Measurements from ENCODE around the gene CHST11.

CHST11 gene

GRCh38 chr12:104602406-104602805 is 145.7 kb downstream of the CHST11 start:
- no peaks in the 10 kb centered on the region; the same call in 1 of the 2 replicates for H3K4me1 ChIP-seq (ENCODE audit: insufficient read depth, low read length)
- no peaks in the 10 kb centered on the region for H3K27me3 ChIP-seq (ENCODE audit: insufficient read depth, low read length, poor library complexity)
- H3K9ac ChIP-seq (ENCODE audit: low read depth, low read length): no peak overlapping the region
- no peaks in the 10 kb centered on the region for H3K9me3 ChIP-seq (ENCODE audit: insufficient read depth, low read length, severe bottlenecking)
- H3K4me3 ChIP-seq (ENCODE audit: low read depth in 1 of 2, low read length in 2 of 2): no peak overlapping the region
- no peak overlapping the region for H3K4me2 ChIP-seq (ENCODE audit: insufficient read depth, low read length)
- H4K20me1 ChIP-seq (ENCODE audit: insufficient read depth, low read length): peaks cover 98% of the 10 kb centered on the region
- ATAC-seq (ENCODE audit: insufficient read depth, low read depth) (no peak), DNase-seq (no peak)
- TF ChIP-seq EZH2 (IDR thresholded peaks at IDR 0.05; ENCODE audit: borderline replicate concordance, low read depth, low read length, severe bottlenecking): no peak
- no peak for TF ChIP-seq CTCF (IDR thresholded peaks at IDR 0.05; ENCODE audit: borderline replicate concordance, extremely low read depth, low read length, poor library complexity, severe bottlenecking)
- peaks cover 85% of the 10 kb centered on the region for H3K36me3 ChIP-seq (ENCODE audit: insufficient read depth, low read length)
- no peak overlapping the region for H2AFZ ChIP-seq (ENCODE audit: low read depth, low read length)
- H3K79me2 ChIP-seq (ENCODE audit: insufficient read depth, low read length): peaks cover 98% of the 10 kb centered on the region
- no peak overlapping the region for H3K27ac ChIP-seq (ENCODE audit: low read length)

GRCh38 chr12:104602896-104603295 is 146.1 kb downstream of the CHST11 start:
- no peak overlapping the region for H3K4me3 ChIP-seq (ENCODE audit: low read depth in 1 of 2, low read length in 2 of 2)
- peaks cover 98% of the 10 kb centered on the region for H3K79me2 ChIP-seq (ENCODE audit: insufficient read depth, low read length)
- no peaks in the 10 kb centered on the region; the same call in 1 of the 2 replicates for H3K4me1 ChIP-seq (ENCODE audit: insufficient read depth, low read length)
- no peak overlapping the region for H2AFZ ChIP-seq (ENCODE audit: low read depth, low read length)
- H3K9me3 ChIP-seq (ENCODE audit: insufficient read depth, low read length, severe bottlenecking): no peaks in the 10 kb centered on the region
- H3K27ac ChIP-seq (ENCODE audit: low read length): no peak overlapping the region
- H3K4me2 ChIP-seq (ENCODE audit: insufficient read depth, low read length): no peak overlapping the region
- TF ChIP-seq CTCF (IDR thresholded peaks at IDR 0.05; ENCODE audit: borderline replicate concordance, extremely low read depth, low read length, poor library complexity, severe bottlenecking) (no peak), EZH2 (IDR thresholded peaks at IDR 0.05; ENCODE audit: borderline replicate concordance, low read depth, low read length, severe bottlenecking) (no peak)
- H4K20me1 ChIP-seq (ENCODE audit: insufficient read depth, low read length): peaks cover 98% of the 10 kb centered on the region
- H3K36me3 ChIP-seq (ENCODE audit: insufficient read depth, low read length): peaks cover 85% of the 10 kb centered on the region
- H3K27me3 ChIP-seq (ENCODE audit: insufficient read depth, low read length, poor library complexity): no peaks in the 10 kb centered on the region
- ATAC-seq (ENCODE audit: insufficient read depth, low read depth): no peak
- H3K9ac ChIP-seq (ENCODE audit: low read depth, low read length): no peak overlapping the region
- DNase-seq: no peak

- Histone ChIP-seq H4K20me1 (ENCODE audit: insufficient read depth, low read length) (peaks cover 97% of the 10 kb centered on the region), H3K27me3 (ENCODE audit: insufficient read depth, low read length, poor library complexity) (no peaks in the 10 kb centered on the region), H3K79me2 (ENCODE audit: insufficient read depth, low read length) (peaks cover 98% of the 10 kb centered on the region), H3K36me3 (ENCODE audit: insufficient read depth, low read length) (peaks cover 85% of the 10 kb centered on the region), H3K4me1 (ENCODE audit: insufficient read depth, low read length) (no peaks in the 10 kb centered on the region; the same call in 1 of the 2 replicates), H3K4me2 (ENCODE audit: insufficient read depth, low read length) (no peak overlapping the region), H2AFZ (ENCODE audit: low read depth, low read length) (no peak overlapping the region), H3K4me3 (ENCODE audit: low read depth in 1 of 2, low read length in 2 of 2) (no peak overlapping the region), H3K27ac (ENCODE audit: low read length) (no peak overlapping the region), H3K9ac (ENCODE audit: low read depth, low read length) (no peak overlapping the region), H3K9me3 (ENCODE audit: insufficient read depth, low read length, severe bottlenecking) (no peaks in the 10 kb centered on the region)
- ATAC-seq (ENCODE audit: insufficient read depth, low read depth) (0 out of 3 replicates have a peak, but pooled peaks have one; percentile 15), DNase-seq (no peak)
- TF ChIP-seq EZH2 (IDR thresholded peaks at IDR 0.05; ENCODE audit: borderline replicate concordance, low read depth, low read length, severe bottlenecking) (no peak), CTCF (IDR thresholded peaks at IDR 0.05; ENCODE audit: borderline replicate concordance, extremely low read depth, low read length, poor library complexity, severe bottlenecking) (no peak)
These were observed 146.8 kb downstream of the CHST11 start for GRCh38 chr12:104603545-104603973.

Data from DND-41 (cell line).